Esophagus squamous epithelium (tissue), 5 donors: ENCODE measurements around the gene SLC4A1. TPM values are rescaled to one million over a fixed set of nuclear protein-coding genes. Genes with fewer than 3 reads are reported as not detected.

Source experiments
- DNase-seq: peaks from one replicate; lab custom pipeline; 2025; lab: John Stamatoyannopoulos, UW
- H3K27ac ChIP-seq, 4 donors: fragments of 200-600 bp; sonication (generic); one replicate each; pipeline ENCODE4 v1.5.1; 2016 to 2019; ENCODE audit warnings: mild to moderate bottlenecking in 1 of 4
- H3K27me3 ChIP-seq, 4 donors: fragments of 200-600 bp; sonication (generic); 1 replicate in 3 of 4; 2 replicates in 1 of 4; pipeline versions ENCODE4 v1.5.1 to v1.6.0; 2017 to 2021; ENCODE audit warnings: antibody characterized with exemption in 1 of 4
- H3K36me3 ChIP-seq, 3 donors: fragments of 200-600 bp; sonication (generic); one replicate each; pipeline ENCODE4 v1.5.1; 2016 to 2019
- H3K4me1 ChIP-seq, 3 donors: fragments of 200-600 bp; sonication (generic); one replicate each; pipeline ENCODE4 v1.5.1; 2017 to 2019
- H3K4me3 ChIP-seq, 4 donors: fragments of 200-600 bp; sonication (generic); 1 replicate in 3 of 4; 2 replicates in 1 of 4; pipeline ENCODE4 v1.5.1; 2016 to 2019; ENCODE audit warnings: mild to moderate bottlenecking in 2 of 4, moderate library complexity in 1 of 4
- H3K9me3 ChIP-seq, 3 donors: fragments of 200-600 bp; sonication (generic); one replicate each; pipeline ENCODE4 v1.5.1; 2016 to 2019
- CTCF ChIP-seq, 6 experiments: fragments of 450-650 bp in 4 of 6; fragments of 200-600 bp in 2 of 6; sonication (generic) in 2 of 6; IDR thresholded peaks; one replicate each; pipeline ENCODE4 v1.5.1; 2016 to 2019; ENCODE audit warnings: antibody characterized with exemption in 6 of 6, mild to moderate bottlenecking in 4 of 6, moderate library complexity in 4 of 6
- POLR2A ChIP-seq, 4 donors: fragments of 450-650 bp; IDR thresholded peaks; one replicate each; pipeline ENCODE4 v1.6.1; 2017; ENCODE audit warnings: antibody characterized with exemption in 4 of 4, mild to moderate bottlenecking in 4 of 4, moderate library complexity in 3 of 4
- WGBS, 2 donors: methylation state at CpG; one replicate each; pipeline ENCODE4 v1.1.5; 2018; 5-methylcytosine and 5-hydroxymethylcytosine counted together
- intact Hi-C: fragments of 100-400 bp; cut with DNase I; formaldehyde crosslinking; loops from one replicate; pipeline ENCODE4 v1.15.0; 2022
- total RNA-seq, 4 donors: library from RNA; depleted of rRNA; stranded (reverse); fragments of >200 nt; gene quantifications; one replicate each; pipeline ENCODE4 v1.1.0, GENCODE V29; 2016
- donor health status: DM: yes; HTN: yes; CAD: no.

SLC4A1 gene
- total RNA-seq, 4 donors from 2014 or later: not detected

- Histone ChIP-seq H3K9me3 (no peaks in the 10 kb centered on the region), H3K4me1 (peaks cover 33 to 55% (median 33%) of the 10 kb centered on the region in 3 donors), H3K27me3 (no peaks in the 10 kb centered on the region), H3K27ac (peak overlapping the region; percentile 97 to 100 (median 99)), H3K4me3 (peak overlapping the region; percentile 92 to 99 (median 99)), H3K36me3 (peaks cover 20 to 36% (median 23%) of the 10 kb centered on the region in 3 donors)
- intact Hi-C loops: no loop called here
- peak in 2 of 4 donors; percentile 5 to 69 for TF ChIP-seq POLR2A (IDR thresholded peaks at IDR 0.05)
- peak in 5 of 6 experiments; percentile 7 to 78 (median 71) for TF ChIP-seq CTCF (IDR thresholded peaks at IDR 0.05)
- DNase-seq: no peak
- no CpG with 5 or more reads among the region's 73 CpGs for WGBS, 2 donors
Measured at GRCh38 chr17:44219108-44219615, 48.8 kb downstream of the SLC4A1 start.

- WGBS, 2 donors: 0% methylated on average over 5 to 9 of the region's 89 CpGs
- H3K4me1 ChIP-seq: peaks cover 28 to 49% (median 28%) of the 10 kb centered on the region in 3 donors
- H3K9me3 ChIP-seq: no peaks in the 10 kb centered on the region
- H3K36me3 ChIP-seq: peaks cover 20 to 42% (median 27%) of the 10 kb centered on the region in 3 donors
- peak in 2 of 4 donors; percentile 36 to 77 for TF ChIP-seq POLR2A (IDR thresholded peaks at IDR 0.05)
- TF ChIP-seq CTCF (IDR thresholded peaks at IDR 0.05): peak; percentile 29 to 65 (median 52)
- H3K4me3 ChIP-seq: peak overlapping the region; percentile 92 to 99 (median 99)
- H3K27ac ChIP-seq: peak overlapping the region; percentile 97 to 100 (median 99)
- no peaks in the 10 kb centered on the region for H3K27me3 ChIP-seq
- peak; percentile 27 for DNase-seq
- intact Hi-C loops: no loop called here
Measured at GRCh38 chr17:44218344-44219107, 49.4 kb downstream of the SLC4A1 start.

GRCh38 chr17:44217738-44218343 is 50.1 kb downstream of the SLC4A1 start:
- intact Hi-C loops: no loop called here

DNA sequence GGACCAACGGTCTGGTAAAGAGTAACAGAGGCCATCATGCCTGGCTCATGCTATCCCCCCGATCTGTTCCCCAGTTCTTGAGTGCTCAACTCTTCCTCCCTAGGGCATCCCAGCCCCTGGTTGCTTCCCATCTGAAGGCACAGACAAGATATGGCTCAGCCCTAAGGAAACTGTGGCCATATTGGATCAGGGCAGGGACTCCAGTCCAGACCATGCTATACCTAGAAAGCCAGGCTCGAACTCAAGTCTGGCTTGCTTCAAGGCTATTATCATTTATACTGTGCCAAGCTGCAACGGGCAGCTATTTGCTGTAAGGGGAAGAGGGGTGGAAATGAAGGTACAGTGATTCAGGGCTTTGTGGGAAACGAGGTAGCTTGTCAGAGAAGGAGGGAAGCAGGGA is 51.2 kb downstream of the SLC4A1 start:
- WGBS, 2 donors: 53 to 60% methylated on average over 4 to 5 of the region's 5 CpGs
- Histone ChIP-seq H3K4me1 (peaks cover 16 to 44% (median 18%) of the 10 kb centered on the region in 3 donors), H3K27me3 (no peaks in the 10 kb centered on the region), H3K9me3 (no peaks in the 10 kb centered on the region), H3K27ac (peak overlapping the region in 1 of 4 donors; percentile 100), H3K4me3 (no peak overlapping the region), H3K36me3 (peaks cover 27 to 61% (median 28%) of the 10 kb centered on the region in 3 donors)
- no peak for DNase-seq
- no peak for TF ChIP-seq POLR2A (IDR thresholded peaks at IDR 0.05)
- TF ChIP-seq CTCF (IDR thresholded peaks at IDR 0.05): no peak
- intact Hi-C loops: no loop called here

More at GRCh38 chr17:44217738-44218343, 50.1 kb downstream of the SLC4A1 start:
- no peaks in the 10 kb centered on the region for H3K9me3 ChIP-seq
- peak overlapping the region; percentile 97 to 100 (median 99) for H3K27ac ChIP-seq
- no peak for TF ChIP-seq CTCF (IDR thresholded peaks at IDR 0.05)
- TF ChIP-seq POLR2A (IDR thresholded peaks at IDR 0.05): no peak
- H3K27me3 ChIP-seq: no peaks in the 10 kb centered on the region
- H3K36me3 ChIP-seq: peaks cover 26 to 49% (median 27%) of the 10 kb centered on the region in 3 donors
- no peak for DNase-seq
- WGBS, 2 donors: 0 to 3% methylated on average over 3 to 6 of the region's 10 CpGs
- peak overlapping the region; percentile 92 to 99 (median 99) for H3K4me3 ChIP-seq
- peaks cover 22 to 46% (median 26%) of the 10 kb centered on the region in 3 donors for H3K4me1 ChIP-seq
